Thymus (tissue), 14 donors: ENCODE measurements around the gene ZNF594. TPM values are rescaled to one million over a fixed set of nuclear protein-coding genes. Genes with fewer than 3 reads are reported as not detected.
"Not testable (repeated sequence)": the region's sequence is repeated elsewhere in the genome, so short reads cannot be mapped to it uniquely, and the experiment has no call there.

ENCODE experiments used
- DNase-seq, 9 donors: peaks; one replicate each; pipeline ENCODE4 v3.0.0-alpha.2; 2013; ENCODE audit warnings: low spot score in 9 of 9, low read depth in 6 of 9, missing footprints in 1 of 9
- H3K27ac ChIP-seq, 2 donors: one replicate each; pipeline ENCODE4 v1.5.1; 2013; ENCODE audit warnings: control low read depth in 1 of 2, low read depth in 1 of 2, low read length in 1 of 2, mild to moderate bottlenecking in 1 of 2, moderate library complexity in 1 of 2
- H3K27me3 ChIP-seq, 2 donors: one replicate each; pipeline ENCODE4 v1.5.1; 2013; ENCODE audit warnings: low read length in 1 of 2; ENCODE audit not compliant: control insufficient read depth in 2 of 2, insufficient read depth in 1 of 2
- H3K36me3 ChIP-seq, 2 donors: one replicate each; pipeline ENCODE4 v1.5.1; 2013; ENCODE audit warnings: low read length in 1 of 2, mild to moderate bottlenecking in 1 of 2, moderate library complexity in 1 of 2; ENCODE audit not compliant: control insufficient read depth in 2 of 2, insufficient read depth in 2 of 2
- H3K4me1 ChIP-seq, 2 donors: one replicate each; pipeline ENCODE4 v1.5.1; 2013; ENCODE audit warnings: low read length in 2 of 2; ENCODE audit not compliant: control insufficient read depth in 2 of 2, insufficient read depth in 2 of 2
- H3K4me3 ChIP-seq, 2 donors: one replicate each; pipeline ENCODE4 v1.5.1; 2013; ENCODE audit warnings: low read length in 2 of 2, control low read depth in 1 of 2, mild to moderate bottlenecking in 1 of 2
- H3K9me3 ChIP-seq, 2 donors: one replicate each; pipeline ENCODE4 v1.5.1; 2013; ENCODE audit warnings: low read length in 1 of 2, mild to moderate bottlenecking in 1 of 2; ENCODE audit not compliant: control insufficient read depth in 2 of 2, insufficient read depth in 1 of 2
- WGBS: extraction: QIAGEN DNeasy Blood & Tissue Kit; methylation state at CpG from one replicate; pipeline ENCODE4 v1.1.7; 2013; 5-methylcytosine and 5-hydroxymethylcytosine counted together
- long read RNA-seq, 10 donors: transcript quantifications; one replicate each; lab custom pipeline, GENCODE V29; 2026
- polyA plus RNA-seq: library from polyadenylated mRNA; stranded (reverse); fragments of 200-250 nt; gene quantifications from one replicate; pipeline ENCODE4 v1.2.3, GENCODE V29; 2013
- total RNA-seq: library from RNA; stranded (reverse); fragments of 120-200 nt; gene quantifications from one replicate; pipeline ENCODE4 v1.2.4, GENCODE V29; 2013
- donor health status: healthy.

The ZNF594 gene
- 12.2 TPM for total RNA-seq
- 5.0 TPM for polyA plus RNA-seq
- long read RNA-seq, donor 1, full-length matches to known transcripts: 3 of 3 reads
- long read RNA-seq, donor 1, partial matches to known transcripts: 0 of 3 reads
- long read RNA-seq, donor 1, other reads (novel, unspliced or antisense): 0 of 3 reads
- long read RNA-seq, donor 2: 0 reads
- long read RNA-seq, donor 3, full-length matches to known transcripts: 13 of 13 reads
- long read RNA-seq, donor 3, partial matches to known transcripts: 0 of 13 reads
- long read RNA-seq, donor 3, other reads (novel, unspliced or antisense): 0 of 13 reads
- long read RNA-seq, donor 4, full-length matches to known transcripts: 7 of 7 reads
- long read RNA-seq, donor 4, partial matches to known transcripts: 0 of 7 reads
- long read RNA-seq, donor 4, other reads (novel, unspliced or antisense): 0 of 7 reads
- long read RNA-seq, donor 5, full-length matches to known transcripts: 15 of 15 reads
- long read RNA-seq, donor 5, partial matches to known transcripts: 0 of 15 reads
- long read RNA-seq, donor 5, other reads (novel, unspliced or antisense): 0 of 15 reads
- long read RNA-seq, donor 6, full-length matches to known transcripts: 4 of 4 reads
- long read RNA-seq, donor 6, partial matches to known transcripts: 0 of 4 reads
- long read RNA-seq, donor 6, other reads (novel, unspliced or antisense): 0 of 4 reads
- long read RNA-seq, donor 7, full-length matches to known transcripts: 4 of 4 reads
- long read RNA-seq, donor 7, partial matches to known transcripts: 0 of 4 reads
- long read RNA-seq, donor 7, other reads (novel, unspliced or antisense): 0 of 4 reads
- long read RNA-seq, donor 8, full-length matches to known transcripts: 2 of 2 reads
- long read RNA-seq, donor 8, partial matches to known transcripts: 0 of 2 reads
- long read RNA-seq, donor 8, other reads (novel, unspliced or antisense): 0 of 2 reads
- long read RNA-seq, donor 9, full-length matches to known transcripts: 1 of 1 reads
- long read RNA-seq, donor 9, partial matches to known transcripts: 0 of 1 reads
- long read RNA-seq, donor 9, other reads (novel, unspliced or antisense): 0 of 1 reads
- long read RNA-seq, donor 10, full-length matches to known transcripts: 8 of 8 reads
- long read RNA-seq, donor 10, partial matches to known transcripts: 0 of 8 reads
- long read RNA-seq, donor 10, other reads (novel, unspliced or antisense): 0 of 8 reads

- Histone ChIP-seq H3K27me3 (no peaks in the 10 kb centered on the region), H3K36me3 (peaks cover 3 to 13% of the 10 kb centered on the region in 2 donors), H3K4me3 (peak within 1 kb of the TSS; percentile 74 to 97), H3K27ac (peak within 1 kb of the TSS; percentile 67 to 72), H3K4me1 (peaks cover 9 to 11% of the 10 kb centered on the region in 2 donors), H3K9me3 (peaks cover 0 to 29% of the 10 kb centered on the region in 2 donors)
- peak; percentile 74 to 97 (median 90) for DNase-seq
- 2% methylated on average over 82 of the region's 82 CpGs for WGBS
These were observed at the start of gene ZNF594 for GRCh38 chr17:5191541-5192417. TSS of gene ZNF594 (minus strand) at chr17:5191868. CDS start at chr17:5184256, 7,612 bp downstream.

GRCh38 chr17:5239769-5240168, 48.1 kb upstream of the ZNF594 start:
- H3K9me3 ChIP-seq, H3K27me3 ChIP-seq, DNase-seq, H3K27ac ChIP-seq, H3K4me3 ChIP-seq, H3K36me3 ChIP-seq: not testable (repeated sequence)
- 89% methylated on average over 7 of the region's 7 CpGs for WGBS
- peaks cover 8 to 31% of the 10 kb centered on the region in 2 donors for H3K4me1 ChIP-seq

GRCh38 chr17:5238333-5238732, 46.7 kb upstream of the ZNF594 start:
- Histone ChIP-seq H3K9me3 (no peaks in the 10 kb centered on the region), H3K4me3 (no peak overlapping the region), H3K27ac (no peak overlapping the region), H3K27me3 (no peaks in the 10 kb centered on the region), H3K36me3 (peaks cover 0 to 4% of the 10 kb centered on the region in 2 donors), H3K4me1 (peaks cover 8 to 30% of the 10 kb centered on the region in 2 donors)
- DNase-seq: no peak
- WGBS: 82% methylated on average over 4 of the region's 4 CpGs

GRCh38 chr17:5237541-5238016, 45.9 kb upstream of the ZNF594 start:
- H3K4me1 ChIP-seq: peaks cover 8 to 23% of the 10 kb centered on the region in 2 donors
- H3K4me3 ChIP-seq: no peak overlapping the region
- peaks cover 0 to 6% of the 10 kb centered on the region in 2 donors for H3K36me3 ChIP-seq
- DNase-seq: peak in 1 of 9 donors; percentile 48
- no peaks in the 10 kb centered on the region for H3K9me3 ChIP-seq
- 36% methylated on average over 6 of the region's 6 CpGs for WGBS
- H3K27ac ChIP-seq: no peak overlapping the region
- H3K27me3 ChIP-seq: no peaks in the 10 kb centered on the region

- DNase-seq: no peak
- Histone ChIP-seq H3K4me1 (peaks cover 4 to 18% of the 10 kb centered on the region in 2 donors), H3K27me3 (no peaks in the 10 kb centered on the region), H3K9me3 (no peaks in the 10 kb centered on the region), H3K27ac (peak overlapping the region in 1 of 2 donors; percentile 2), H3K36me3 (peaks cover 0 to 9% of the 10 kb centered on the region in 2 donors), H3K4me3 (no peak overlapping the region)
- 63% methylated on average over 3 of the region's 3 CpGs for WGBS
These were observed 45.4 kb upstream of the ZNF594 start for GRCh38 chr17:5236938-5237540.

- peak within 1 kb of the TSS in 1 of 2 donors; percentile 8 for H3K27ac ChIP-seq
- H3K36me3 ChIP-seq: peaks cover 0 to 9% of the 10 kb centered on the region in 2 donors
- no peak within 1 kb of the TSS for H3K4me3 ChIP-seq
- DNase-seq: no peak
- WGBS: 83% methylated on average over 19 of the region's 19 CpGs
- H3K9me3 ChIP-seq: no peaks in the 10 kb centered on the region
- H3K27me3 ChIP-seq: no peaks in the 10 kb centered on the region
- H3K4me1 ChIP-seq: peaks cover 0 to 7% of the 10 kb centered on the region in 2 donors
These were observed 43.2 kb upstream of the ZNF594 start, which contains the start of gene SCIMP for GRCh38 chr17:5234645-5235576. TSS of gene SCIMP (minus strand) at chr17:5234860. CDS start at chr17:5234755, 105 bp downstream.

- H3K9me3 ChIP-seq, H3K4me1 ChIP-seq, H3K36me3 ChIP-seq, H3K4me3 ChIP-seq, H3K27ac ChIP-seq, DNase-seq, H3K27me3 ChIP-seq: not testable (repeated sequence)
- WGBS: 97% methylated on average over 7 of the region's 7 CpGs
These were observed 41.8 kb upstream of the ZNF594 start for GRCh38 chr17:5233492-5233891.
